Measurements from ENCODE around the gene ATP2A3.

The ATP2A3 gene

GRCh38 chr17:3964203-3965117, at the start of gene ATP2A3:
Gene ATP2A3 (minus strand): TSS chr17:3964437. CDS start chr17:3964291, 146 bp downstream.
- no peak for TF ChIP-seq JUND (IDR thresholded peaks at IDR 0.05; ENCODE audit: low read depth)
- in situ Hi-C loops (cut with HindIII; ENCODE audit: low pct_unique_long_range_greater_than_20kb, low sequenced_read_pairs): no loop called here
- DNase-seq (ENCODE audit: low read depth in 1 of 2, low spot score in 1 of 2): peak; percentile 49 to 56

- in situ Hi-C loops (cut with HindIII; ENCODE audit: low pct_unique_long_range_greater_than_20kb, low sequenced_read_pairs): no loop called here
- no peak for DNase-seq (ENCODE audit: low read depth in 1 of 2, low spot score in 1 of 2)
- TF ChIP-seq JUND (IDR thresholded peaks at IDR 0.05; ENCODE audit: low read depth): no peak
Measured at GRCh38 chr17:4010754-4011153, 46.5 kb upstream of the ATP2A3 start.

DNA sequence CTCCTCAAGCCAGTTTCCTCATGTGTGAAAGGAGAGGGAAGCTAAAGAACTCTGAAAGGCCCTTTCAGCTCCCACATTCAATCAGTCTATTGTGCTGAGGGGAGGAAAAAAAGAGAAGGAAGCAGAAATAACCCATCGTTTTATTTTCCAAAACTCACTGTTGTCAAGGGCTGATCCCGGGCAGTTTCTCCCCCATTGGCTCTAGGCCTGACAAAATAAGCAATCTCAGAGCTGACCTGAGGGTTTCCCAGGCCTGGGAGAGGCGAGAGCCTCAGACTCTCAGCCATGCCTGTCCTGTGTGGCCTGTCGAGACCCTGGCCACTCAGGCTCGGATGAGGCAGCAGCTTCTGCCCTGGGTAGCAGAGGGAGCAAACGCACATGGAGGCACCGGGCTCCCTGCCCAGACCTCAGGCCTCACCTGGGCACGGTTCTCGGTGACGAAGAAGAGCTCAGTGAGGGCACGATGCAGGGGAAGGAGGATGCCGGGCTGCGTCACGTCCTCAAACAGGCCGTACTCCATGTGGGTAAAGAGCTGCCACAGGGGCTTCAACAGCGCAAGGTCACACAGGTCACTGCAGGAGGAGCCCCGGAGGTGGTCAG, 45.0 kb upstream of the ATP2A3 start:
- TF ChIP-seq JUND (IDR thresholded peaks at IDR 0.05; ENCODE audit: low read depth): no peak
- in situ Hi-C loops (cut with HindIII; ENCODE audit: low pct_unique_long_range_greater_than_20kb, low sequenced_read_pairs): no loop called here
- no peak for DNase-seq (ENCODE audit: low read depth in 1 of 2, low spot score in 1 of 2)

DNA sequence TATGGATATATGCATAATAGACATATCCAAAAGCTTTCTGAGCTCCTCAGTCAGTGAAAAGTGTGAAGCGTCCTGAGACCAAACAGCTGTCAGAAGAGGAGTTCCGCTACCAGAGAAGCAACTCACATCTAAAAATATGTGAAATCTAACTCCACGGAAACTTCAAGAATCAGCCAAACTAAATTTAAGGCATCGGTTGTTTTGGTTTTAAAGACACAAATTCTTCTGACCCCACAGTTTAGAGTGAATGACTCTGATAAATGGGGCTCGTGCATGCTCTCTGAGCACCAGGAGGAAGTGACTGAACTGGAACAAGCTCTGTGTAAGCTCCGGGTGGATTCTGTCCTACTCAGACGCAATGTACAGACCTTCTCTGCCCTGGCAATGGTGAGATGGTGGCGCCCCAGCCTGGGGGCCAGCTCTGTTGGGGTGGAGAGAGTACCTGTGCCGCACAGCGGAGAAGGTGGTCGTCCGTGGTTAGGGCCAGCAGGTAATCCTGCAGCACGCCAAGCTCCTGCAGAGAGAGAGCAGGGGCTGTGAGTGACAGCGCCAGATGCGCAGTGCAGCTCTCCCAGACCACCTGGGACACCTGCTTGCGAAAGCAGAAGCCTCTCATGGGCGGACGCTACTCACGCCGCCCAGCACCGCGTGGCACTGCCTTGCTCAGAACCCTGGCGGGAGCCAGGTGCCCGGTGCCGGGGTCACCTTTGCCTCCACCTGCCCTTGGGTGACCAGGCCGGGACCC, 44.4 kb upstream of the ATP2A3 start:
- in situ Hi-C loops (cut with HindIII; ENCODE audit: low pct_unique_long_range_greater_than_20kb, low sequenced_read_pairs): no loop called here
- no peak for TF ChIP-seq JUND (IDR thresholded peaks at IDR 0.05; ENCODE audit: low read depth)
- DNase-seq (ENCODE audit: low read depth in 1 of 2, low spot score in 1 of 2): no peak

- in situ Hi-C loops (cut with HindIII; ENCODE audit: low pct_unique_long_range_greater_than_20kb, low sequenced_read_pairs): no loop called here
- no peak for TF ChIP-seq JUND (IDR thresholded peaks at IDR 0.05; ENCODE audit: low read depth)
Measured at GRCh38 chr17:4008082-4008435, 43.8 kb upstream of the ATP2A3 start.

DNA sequence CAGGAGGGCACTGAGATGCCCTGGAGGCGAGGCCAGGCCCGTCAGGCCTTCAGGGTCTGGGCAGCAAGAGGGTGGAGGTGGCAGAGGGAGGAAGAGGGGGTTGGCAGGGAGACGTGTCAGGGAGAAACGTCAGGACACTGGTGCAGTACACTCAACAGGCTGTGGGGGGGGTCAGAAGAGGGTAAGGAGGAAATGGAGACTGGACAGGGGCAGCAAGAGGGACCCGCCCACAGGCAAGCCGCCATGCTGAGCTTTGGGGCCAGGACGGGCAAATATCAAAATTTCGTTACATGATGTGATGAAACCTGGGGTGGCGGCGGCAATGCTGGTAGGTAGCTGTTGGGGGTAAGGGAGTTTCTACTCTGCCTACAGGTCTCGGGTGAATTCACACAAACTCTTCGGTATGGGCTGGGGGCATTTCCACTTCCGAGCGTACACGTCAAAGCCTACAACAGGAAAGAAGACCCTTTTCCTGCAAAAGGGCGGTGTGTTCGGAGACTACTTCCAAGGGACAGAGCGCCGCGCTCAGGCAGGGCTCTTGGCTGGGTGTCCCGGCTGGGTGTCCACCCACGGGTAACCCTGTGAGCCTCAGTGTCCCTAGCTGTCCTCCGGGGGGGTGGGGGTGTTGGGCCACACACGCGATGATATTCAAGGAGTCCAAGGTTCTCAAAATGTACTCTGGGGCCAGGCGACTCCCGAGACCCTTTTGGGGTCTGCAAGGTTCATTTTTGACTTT, 43.3 kb upstream of the ATP2A3 start:
- in situ Hi-C loops (cut with HindIII; ENCODE audit: low pct_unique_long_range_greater_than_20kb, low sequenced_read_pairs): no loop called here
- DNase-seq (ENCODE audit: low read depth in 1 of 2, low spot score in 1 of 2): no peak
- TF ChIP-seq JUND (IDR thresholded peaks at IDR 0.05; ENCODE audit: low read depth): no peak

More at GRCh38 chr17:4008082-4008435, 43.8 kb upstream of the ATP2A3 start:
- no peak for DNase-seq (ENCODE audit: low read depth in 1 of 2, low spot score in 1 of 2)

GRCh38 chr17:4006745-4007211, 42.5 kb upstream of the ATP2A3 start:
- no peak for DNase-seq (ENCODE audit: low read depth in 1 of 2, low spot score in 1 of 2)
- in situ Hi-C loops (cut with HindIII; ENCODE audit: low pct_unique_long_range_greater_than_20kb, low sequenced_read_pairs): no loop called here

DNA sequence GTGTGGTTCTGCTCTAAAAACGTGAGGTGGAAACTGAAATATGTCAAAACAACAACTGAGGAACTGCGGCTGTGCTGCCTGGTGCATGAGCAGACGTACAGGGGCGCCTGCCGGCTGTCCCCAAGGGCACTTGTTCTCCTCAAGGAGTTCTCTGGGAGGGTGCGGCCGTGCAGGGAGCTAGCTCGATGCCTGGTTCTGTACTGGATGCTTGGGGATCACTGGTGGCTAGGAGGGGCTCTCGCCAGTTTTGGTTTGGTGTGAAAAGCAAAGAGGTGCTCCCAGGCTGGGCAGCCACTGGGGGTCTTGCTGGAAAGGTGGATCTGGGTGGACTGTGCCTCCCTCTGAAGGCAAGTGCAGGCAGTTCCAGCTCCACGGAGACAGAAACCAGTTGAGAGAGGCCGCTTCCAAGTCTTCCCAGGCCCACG, 41.9 kb upstream of the ATP2A3 start:
- in situ Hi-C loops (cut with HindIII; ENCODE audit: low pct_unique_long_range_greater_than_20kb, low sequenced_read_pairs): no loop called here
- TF ChIP-seq JUND (IDR thresholded peaks at IDR 0.05; ENCODE audit: low read depth): no peak
- DNase-seq (ENCODE audit: low read depth in 1 of 2, low spot score in 1 of 2): no peak

More at GRCh38 chr17:4006745-4007211, 42.5 kb upstream of the ATP2A3 start:
- no peak for TF ChIP-seq JUND (IDR thresholded peaks at IDR 0.05; ENCODE audit: low read depth)

GRCh38 chr17:4005296-4006164, 41.3 kb upstream of the ATP2A3 start:
- in situ Hi-C loops (cut with HindIII; ENCODE audit: low pct_unique_long_range_greater_than_20kb, low sequenced_read_pairs): no loop called here
- DNase-seq (ENCODE audit: low read depth in 1 of 2, low spot score in 1 of 2): no peak
- TF ChIP-seq JUND (IDR thresholded peaks at IDR 0.05; ENCODE audit: low read depth): no peak

- TF ChIP-seq JUND (IDR thresholded peaks at IDR 0.05; ENCODE audit: low read depth): no peak
- peak in 1 of 2 experiments; percentile 15 for DNase-seq (ENCODE audit: low read depth in 1 of 2, low spot score in 1 of 2)
- in situ Hi-C loops (cut with HindIII; ENCODE audit: low pct_unique_long_range_greater_than_20kb, low sequenced_read_pairs): no loop called here
Measured at GRCh38 chr17:4004517-4005295, 40.5 kb upstream of the ATP2A3 start.

Data from T47D (cell line).